Measurements from ENCODE around the gene HTR5A. TPM values are rescaled to one million over a fixed set of nuclear protein-coding genes. Genes with fewer than 3 reads are reported as not detected.

HTR5A gene
- total RNA-seq, 1 donor from 2014 or later: not detected

- H3K4me3 Mint-ChIP-seq: no peak overlapping the region
- H3K4me1 Mint-ChIP-seq: no peaks in the 10 kb centered on the region
- H3K27me3 Mint-ChIP-seq (ENCODE audit: low read depth): peaks cover 2% of the 10 kb centered on the region
- no peak overlapping the region for H3K27ac Mint-ChIP-seq
- DNase-seq (ENCODE audit: low spot score in 2 of 2, unreplicated experiment in 2 of 2): no peak
- TF ChIP-seq CTCF (IDR thresholded peaks at IDR 0.05; ENCODE audit: unreplicated experiment): no peak
- no peaks in the 10 kb centered on the region for H3K36me3 Mint-ChIP-seq
- no peaks in the 10 kb centered on the region for H3K9me3 Mint-ChIP-seq
Observed at GRCh38 chr7:155129789-155130188, 59.7 kb downstream of the HTR5A start.

- Mint-ChIP-seq H3K4me3 (no peak overlapping the region), H3K9me3 (no peaks in the 10 kb centered on the region), H3K27me3 (ENCODE audit: low read depth) (peaks cover 2% of the 10 kb centered on the region), H3K27ac (no peak overlapping the region), H3K4me1 (no peaks in the 10 kb centered on the region), H3K36me3 (no peaks in the 10 kb centered on the region)
- no peak for DNase-seq (ENCODE audit: low spot score in 2 of 2, unreplicated experiment in 2 of 2)
- no peak for TF ChIP-seq CTCF (IDR thresholded peaks at IDR 0.05; ENCODE audit: unreplicated experiment)
Observed at GRCh38 chr7:155130493-155130892, 60.4 kb downstream of the HTR5A start.

- no peak for TF ChIP-seq CTCF (IDR thresholded peaks at IDR 0.05; ENCODE audit: unreplicated experiment)
- H3K9me3 Mint-ChIP-seq: no peaks in the 10 kb centered on the region
- H3K36me3 Mint-ChIP-seq: no peaks in the 10 kb centered on the region
- no peak overlapping the region for H3K27ac Mint-ChIP-seq
- no peak for DNase-seq (ENCODE audit: low spot score in 2 of 2, unreplicated experiment in 2 of 2)
- H3K4me3 Mint-ChIP-seq: no peak overlapping the region
- H3K4me1 Mint-ChIP-seq: no peaks in the 10 kb centered on the region
- H3K27me3 Mint-ChIP-seq (ENCODE audit: low read depth): peaks cover 2% of the 10 kb centered on the region
Observed at GRCh38 chr7:155131090-155131489, 61.0 kb downstream of the HTR5A start.

- peaks cover 2% of the 10 kb centered on the region for H3K27me3 Mint-ChIP-seq (ENCODE audit: low read depth)
- H3K27ac Mint-ChIP-seq: no peak overlapping the region
- DNase-seq (ENCODE audit: low spot score in 2 of 2, unreplicated experiment in 2 of 2): no peak
- H3K4me3 Mint-ChIP-seq: no peak overlapping the region
- TF ChIP-seq CTCF (IDR thresholded peaks at IDR 0.05; ENCODE audit: unreplicated experiment): no peak
- no peaks in the 10 kb centered on the region for H3K4me1 Mint-ChIP-seq
- no peaks in the 10 kb centered on the region for H3K9me3 Mint-ChIP-seq
- no peaks in the 10 kb centered on the region for H3K36me3 Mint-ChIP-seq
Observed at GRCh38 chr7:155132431-155132830, 62.3 kb downstream of the HTR5A start.

GRCh38 chr7:155136619-155137243 is 66.6 kb downstream of the HTR5A start:
- Mint-ChIP-seq H3K36me3 (no peaks in the 10 kb centered on the region), H3K27me3 (ENCODE audit: low read depth) (peaks cover 13% of the 10 kb centered on the region), H3K4me1 (no peaks in the 10 kb centered on the region), H3K4me3 (no peak overlapping the region), H3K27ac (no peak overlapping the region), H3K9me3 (no peaks in the 10 kb centered on the region)
- no peak for TF ChIP-seq CTCF (IDR thresholded peaks at IDR 0.05; ENCODE audit: unreplicated experiment)
- DNase-seq (ENCODE audit: low spot score in 2 of 2, unreplicated experiment in 2 of 2): no peak

Other genes with a start within 250 kb of the HTR5A start
- gene PAXIP1, start 67.2 kb upstream of the HTR5A start, total RNA-seq: 20.0 to 21.3 TPM (median 21.1 TPM) in 3 replicates
- 38.2 to 44.3 TPM (median 39.1 TPM) in 3 replicates for gene INSIG1, start 227.6 kb downstream of the HTR5A start, total RNA-seq